ENCODE results near the gene EIF5AL1.
"Not testable (repeated sequence)": the region's sequence is repeated elsewhere in the genome, so short reads cannot be mapped to it uniquely, and the experiment has no call there.

Gene EIF5AL1

DNA sequence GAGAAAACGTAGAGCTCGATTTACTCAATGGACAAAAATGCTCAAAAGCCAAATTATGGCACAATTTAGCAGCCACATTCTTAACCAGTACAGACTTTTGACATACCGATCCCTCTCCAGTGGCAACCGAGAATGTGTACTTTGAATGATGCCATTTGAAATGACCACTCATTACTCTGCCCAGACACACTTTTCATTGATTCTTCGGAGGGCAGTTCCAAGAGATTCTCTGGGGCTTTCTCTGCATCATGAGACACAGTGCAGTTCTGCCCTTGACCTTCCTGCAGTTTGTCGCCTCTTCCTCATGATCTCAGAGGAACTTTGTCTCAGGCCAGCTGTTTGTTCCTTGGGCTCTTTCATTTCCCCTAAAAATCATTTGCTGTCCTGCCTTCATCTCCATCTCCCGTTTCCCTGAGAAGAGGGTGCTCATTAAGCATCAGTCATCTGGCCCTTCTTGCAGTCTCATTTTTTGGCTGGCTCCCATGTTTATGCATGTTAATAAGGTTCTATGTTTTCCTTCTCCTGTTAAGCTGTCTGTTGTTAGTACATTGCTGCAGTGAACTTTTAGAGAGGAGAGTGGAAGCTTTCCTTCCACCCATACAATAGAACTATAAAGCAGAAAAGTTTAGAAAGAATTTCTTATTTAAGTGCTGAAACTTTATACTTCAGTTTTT is 4.3 kb downstream of the EIF5AL1 start:
- not testable (repeated sequence) for DNase-seq

DNA sequence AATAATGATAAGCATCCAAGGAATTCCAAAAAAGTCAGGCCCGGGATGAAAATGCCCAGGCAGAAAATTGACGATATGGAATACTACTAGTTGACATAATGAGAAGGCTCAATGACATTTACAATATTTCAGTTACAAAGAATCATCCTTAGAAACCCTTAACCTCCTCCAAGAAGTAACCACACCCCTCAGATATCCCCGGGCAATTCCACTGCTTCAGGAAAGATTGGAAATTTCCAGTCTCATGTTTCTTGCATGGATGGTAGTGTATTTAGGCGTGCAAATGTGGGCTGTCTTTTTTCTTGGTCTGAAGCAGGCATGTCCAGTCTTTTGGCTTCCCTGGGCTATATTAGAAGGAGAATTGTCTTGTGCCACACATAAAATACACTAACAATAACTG is 5.2 kb downstream of the EIF5AL1 start:
- not testable (repeated sequence) for DNase-seq

DNA sequence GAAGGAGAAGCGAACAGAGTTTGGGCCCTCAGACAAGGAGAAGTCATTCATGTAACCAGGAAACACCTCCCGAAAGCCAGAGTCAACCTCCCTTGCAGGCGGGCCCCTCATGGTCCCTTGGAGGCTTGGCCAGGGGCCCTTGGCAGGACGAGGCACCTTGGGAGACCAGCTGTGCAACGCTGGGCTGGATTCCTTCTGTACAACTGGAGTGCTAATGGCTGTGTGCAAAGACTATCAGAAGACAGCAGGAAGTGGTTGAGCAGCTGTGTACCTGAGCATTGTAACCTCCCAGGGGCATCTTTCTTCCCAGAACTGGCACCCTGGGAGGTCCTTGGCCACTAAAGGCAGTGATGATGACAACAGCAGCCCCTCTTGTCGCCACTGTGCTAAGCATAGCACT is 9.4 kb downstream of the EIF5AL1 start:
- DNase-seq, result not testable (repeated sequence)

DNA sequence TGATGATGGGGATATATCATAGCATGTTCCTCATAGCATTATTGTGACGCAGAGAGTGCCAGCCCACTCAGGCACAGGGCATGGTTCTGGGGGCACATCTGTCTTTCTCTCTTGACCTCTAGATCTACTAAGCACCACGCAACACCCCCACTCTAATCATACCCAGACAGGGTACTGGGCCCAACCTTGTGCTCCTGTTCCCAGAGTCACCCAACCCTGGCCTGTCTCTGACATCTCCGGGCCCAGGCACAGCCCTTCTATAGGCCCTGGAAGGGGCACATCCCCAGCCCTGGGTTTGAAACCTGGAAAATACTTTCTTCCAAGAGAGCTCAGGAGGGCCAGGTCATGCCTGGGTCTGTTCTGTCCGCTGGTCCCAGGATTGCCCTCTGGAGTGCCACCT is 10.1 kb downstream of the EIF5AL1 start:
- DNase-seq, result not testable (repeated sequence)

DNA sequence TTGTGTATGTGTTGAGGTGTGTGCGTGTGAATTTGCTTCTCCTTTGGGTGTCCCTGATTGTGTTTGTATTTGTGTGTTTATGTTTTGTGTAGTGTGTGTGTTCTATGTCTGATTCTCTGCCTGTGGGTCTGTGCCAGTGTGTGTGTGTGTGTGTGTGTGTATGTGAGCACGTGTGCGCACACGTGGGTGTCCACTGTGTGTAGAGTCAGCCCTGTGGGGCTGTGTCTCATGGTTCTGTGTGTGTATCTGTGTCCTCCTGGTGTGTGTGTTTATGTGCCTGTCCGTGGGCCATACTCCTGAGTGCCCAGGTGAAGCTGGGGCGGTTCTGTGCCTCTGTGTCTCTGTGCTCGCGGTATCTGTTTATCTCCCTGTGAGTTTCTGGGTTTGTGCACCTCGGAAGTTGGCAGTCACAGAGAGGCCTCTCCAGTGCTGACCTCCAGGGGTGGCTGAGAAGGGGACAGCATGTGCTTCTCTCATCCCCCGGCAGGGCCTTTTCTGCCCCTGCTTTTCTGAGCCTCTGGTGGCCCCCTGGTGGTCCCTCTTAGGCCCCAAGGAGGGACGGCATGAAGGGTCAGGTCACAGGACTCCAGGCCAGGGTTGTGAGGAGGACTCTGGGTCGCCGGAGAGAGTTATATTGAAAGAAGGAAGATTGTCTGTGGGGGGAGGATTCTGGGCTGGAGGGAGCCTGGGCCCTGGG is 11.0 kb downstream of the EIF5AL1 start:
- DNase-seq, result not testable (repeated sequence)

DNA sequence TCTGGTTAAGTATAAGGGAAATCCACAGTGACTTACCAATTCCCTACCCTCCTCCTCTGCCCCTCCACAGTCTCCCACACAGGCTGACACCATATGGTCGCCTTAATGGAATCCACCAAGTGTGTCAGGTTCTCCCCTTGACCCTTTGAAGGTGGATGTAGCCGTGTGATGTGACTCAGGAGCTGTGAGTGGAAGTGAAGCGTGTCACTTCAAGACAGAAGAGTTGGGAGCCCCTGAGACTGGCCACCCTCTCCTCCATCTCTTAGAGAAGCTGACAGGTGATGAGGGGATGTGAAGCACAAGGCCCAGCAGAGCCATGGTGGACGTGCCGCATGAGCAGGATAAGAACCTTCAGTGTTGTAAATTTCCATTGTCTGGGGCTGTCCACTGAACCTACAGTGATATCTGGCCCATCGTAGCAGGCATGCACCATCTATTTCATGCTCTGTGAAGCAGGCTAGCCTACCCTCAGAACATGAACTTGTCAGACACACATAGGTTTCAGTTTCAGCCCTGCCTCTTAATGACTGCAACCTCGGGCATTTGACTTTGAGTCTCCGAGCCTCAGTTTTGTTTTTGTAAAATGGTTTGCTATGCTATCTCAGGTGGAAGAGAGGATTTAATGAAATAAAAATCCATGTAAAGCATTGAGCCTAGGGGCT is 12.8 kb downstream of the EIF5AL1 start:
- DNase-seq, result not testable (repeated sequence)

DNA sequence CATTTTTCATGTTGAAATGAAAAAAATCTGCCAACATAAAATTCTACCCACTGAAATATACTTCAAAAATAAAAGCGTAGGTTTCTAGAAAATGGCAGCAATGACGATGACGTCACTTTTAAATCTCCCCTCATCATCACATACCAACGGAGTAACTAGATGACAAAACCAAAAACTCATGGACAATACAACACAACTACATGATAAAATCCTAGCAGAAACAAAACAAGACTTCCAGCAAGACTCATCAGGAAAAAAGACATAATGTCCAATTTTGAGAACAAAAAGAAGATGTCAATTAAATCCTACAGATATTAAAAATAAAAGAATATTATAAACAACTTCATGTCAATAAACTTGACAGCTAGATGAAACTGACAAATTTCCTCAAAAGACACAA is 15.9 kb downstream of the EIF5AL1 start:
- DNase-seq, result not testable (repeated sequence)

DNA sequence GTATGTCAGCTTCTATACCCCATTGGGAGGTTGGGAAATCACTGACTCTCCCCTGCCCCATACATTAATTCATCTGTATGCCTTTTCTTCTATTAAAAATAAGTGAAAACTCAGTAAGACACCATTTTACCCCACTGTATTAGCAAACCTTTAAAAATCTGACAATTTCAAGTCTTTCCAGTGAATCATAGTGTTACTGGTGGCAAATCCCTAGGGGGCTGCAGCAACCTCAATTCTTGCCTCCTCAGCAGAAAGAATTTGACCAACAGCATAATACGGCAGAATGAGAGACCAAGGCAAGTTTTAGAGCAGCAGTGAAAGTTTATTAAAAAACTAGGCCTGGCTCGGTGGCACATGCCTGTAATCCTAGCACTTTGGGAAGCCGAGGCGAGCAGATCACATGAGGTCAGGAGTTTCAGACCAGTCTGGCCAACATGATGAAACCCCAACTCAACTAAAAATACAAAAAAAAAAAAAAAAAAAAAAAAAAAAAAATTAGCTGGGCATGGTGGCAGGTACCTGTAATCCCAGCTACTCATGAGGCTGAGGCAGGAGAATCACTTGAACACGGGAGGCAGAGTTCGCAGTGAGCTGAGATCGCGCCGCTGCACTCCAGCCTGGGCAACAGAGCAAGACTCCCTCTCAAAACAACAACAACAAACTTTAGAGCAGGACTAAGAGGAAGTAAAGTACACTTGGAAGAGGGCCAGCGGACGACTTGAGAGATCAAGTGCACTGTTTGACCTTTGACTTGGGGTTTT is 21.0 kb downstream of the EIF5AL1 start:
- DNase-seq, result not testable (repeated sequence)

DNA sequence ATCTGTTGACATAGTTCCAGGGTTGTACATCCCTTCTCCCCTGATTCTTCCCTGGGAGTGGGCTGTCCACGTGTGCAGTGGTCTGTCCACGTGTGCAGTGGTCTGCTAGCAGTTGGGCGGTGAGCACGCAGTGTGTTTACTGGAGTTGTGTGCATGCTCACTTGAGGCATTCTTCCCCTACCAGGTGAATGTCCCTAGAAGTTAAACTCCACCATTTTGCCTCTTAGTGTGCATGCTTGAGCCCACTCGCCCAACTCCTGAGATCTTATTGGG is 21.5 kb downstream of the EIF5AL1 start:
- not testable (repeated sequence) for DNase-seq

DNA sequence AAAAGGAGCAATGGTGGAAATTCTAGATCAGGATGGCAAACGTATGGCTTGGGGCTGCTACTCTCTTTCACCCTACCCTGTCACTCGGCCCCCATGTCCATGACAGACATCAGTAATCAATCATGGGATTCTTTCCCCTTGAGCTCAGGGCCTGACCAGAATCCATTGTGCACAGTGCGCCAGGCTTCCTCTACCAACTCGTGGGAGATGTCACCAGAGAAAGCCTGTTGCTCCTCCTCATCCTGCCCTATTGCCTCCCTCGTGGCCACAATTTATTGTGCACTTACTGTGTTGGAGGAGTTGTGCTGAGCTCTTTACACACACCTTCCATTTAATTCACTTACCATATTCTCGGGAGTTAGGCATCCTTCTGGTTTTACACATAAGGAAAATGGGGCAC is 26.0 kb downstream of the EIF5AL1 start:
- DNase-seq, result not testable (repeated sequence)

DNA sequence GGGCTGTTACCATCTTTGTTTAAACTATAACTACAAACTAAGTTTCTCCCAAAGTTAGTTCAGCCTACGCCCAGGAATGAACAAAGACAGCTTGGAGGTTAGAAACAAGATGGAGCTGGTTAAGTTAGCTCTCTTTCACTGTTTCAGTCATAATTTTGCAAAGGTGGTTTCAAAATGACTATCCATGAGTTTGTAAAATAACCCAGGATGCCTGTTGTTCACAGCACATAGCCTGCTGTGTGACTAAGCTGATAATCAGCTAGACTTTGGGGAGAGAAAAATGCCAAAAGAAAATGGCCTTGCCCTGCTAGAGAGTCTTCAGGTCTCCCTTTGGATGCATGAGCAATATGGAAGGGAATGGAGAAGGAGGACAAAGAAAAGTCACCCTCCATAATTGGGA is 28.6 kb downstream of the EIF5AL1 start:
- DNase-seq, result not testable (repeated sequence)

DNA sequence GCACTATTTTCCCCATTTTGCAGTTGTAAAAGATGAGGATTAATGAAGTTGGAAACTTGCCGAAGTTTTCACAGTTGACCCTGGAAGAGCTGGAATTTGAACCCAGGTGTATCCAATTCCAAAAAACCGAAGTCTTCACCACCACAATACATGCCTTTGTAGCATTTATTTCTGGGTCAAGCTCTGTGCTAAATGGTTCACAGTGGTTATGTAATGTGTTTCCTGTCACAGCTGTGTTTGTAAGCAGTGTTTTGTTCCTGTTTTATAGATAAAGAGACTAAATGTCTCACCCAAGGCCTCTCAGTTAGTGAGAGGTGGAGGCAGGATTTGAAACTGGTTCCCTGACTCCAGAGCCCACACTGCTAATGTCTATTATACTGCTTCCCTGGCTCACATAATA is 30.3 kb downstream of the EIF5AL1 start:
- DNase-seq, result no peak

DNA sequence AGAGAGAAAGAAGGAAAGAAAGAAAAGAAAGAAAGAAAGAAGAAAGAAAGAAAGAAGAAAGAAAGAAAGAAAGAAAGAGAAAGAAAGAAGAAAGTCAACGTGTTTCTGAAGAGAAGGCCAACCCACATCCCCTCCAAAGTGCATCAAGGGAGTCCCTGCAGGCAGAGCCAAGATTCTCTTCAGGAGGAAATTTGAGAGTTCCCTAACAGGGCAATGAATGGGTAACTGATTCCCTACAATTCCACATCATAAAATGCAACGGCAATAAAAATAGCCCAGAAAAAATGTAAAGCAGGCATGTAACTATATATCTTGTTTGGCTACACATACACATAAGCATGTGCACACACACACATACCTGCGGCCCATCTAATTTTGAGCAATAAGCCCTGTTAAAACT is 32.1 kb downstream of the EIF5AL1 start:
- DNase-seq, result not testable (repeated sequence)

DNA sequence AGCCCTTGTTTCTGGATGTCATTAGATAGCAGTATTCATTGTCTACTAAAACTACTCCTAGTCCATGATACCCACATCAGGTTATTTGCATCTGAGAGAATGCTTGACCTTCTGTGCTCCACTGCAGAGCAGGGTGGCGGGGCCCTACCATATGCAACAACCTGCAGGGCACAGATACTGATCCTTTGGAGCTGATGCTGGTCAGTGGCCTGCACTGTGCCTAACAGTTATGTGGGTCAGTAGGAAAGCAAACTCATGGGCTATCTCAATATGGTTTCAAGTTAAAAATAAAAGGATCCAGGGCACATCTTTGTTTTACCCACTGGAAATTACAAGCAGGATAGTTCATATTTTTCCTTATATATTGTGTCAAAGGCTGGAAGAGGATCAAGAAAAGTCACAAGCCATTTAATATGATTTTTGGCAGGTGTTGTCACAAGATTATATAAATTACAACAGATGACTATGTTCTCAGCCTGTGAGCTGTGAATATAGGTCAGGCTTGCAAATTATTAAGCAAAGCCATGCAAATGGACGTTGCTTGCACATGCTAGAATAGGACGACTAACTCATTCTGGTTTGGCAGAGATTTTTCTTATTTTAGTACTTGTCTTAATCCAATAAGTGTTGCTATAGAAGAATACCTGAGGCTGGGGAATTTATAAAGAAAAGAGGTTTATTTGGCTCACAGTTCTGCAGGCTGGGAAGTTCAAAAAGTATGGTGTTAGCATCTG is 32.8 kb downstream of the EIF5AL1 start:
- not testable (repeated sequence) for DNase-seq

DNA sequence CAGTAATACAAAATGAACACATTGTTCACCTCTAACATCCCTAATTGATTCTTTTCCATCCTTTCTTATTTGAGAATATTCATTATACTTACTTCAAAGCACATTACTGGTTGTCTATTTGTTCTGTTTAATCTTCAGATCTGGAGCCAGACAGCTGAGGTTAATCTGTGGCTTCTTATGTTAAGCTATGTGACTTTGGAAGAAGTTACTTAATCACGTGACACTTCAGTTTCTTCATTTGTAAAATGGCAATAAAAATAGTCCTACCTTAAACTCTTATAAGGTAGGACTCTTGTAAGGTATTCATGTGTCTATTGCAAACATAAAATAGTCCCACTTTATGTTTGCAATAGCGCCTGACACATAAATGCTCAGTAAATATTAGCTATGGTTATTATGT is 34.8 kb downstream of the EIF5AL1 start:
- not testable (repeated sequence) for DNase-seq

DNA sequence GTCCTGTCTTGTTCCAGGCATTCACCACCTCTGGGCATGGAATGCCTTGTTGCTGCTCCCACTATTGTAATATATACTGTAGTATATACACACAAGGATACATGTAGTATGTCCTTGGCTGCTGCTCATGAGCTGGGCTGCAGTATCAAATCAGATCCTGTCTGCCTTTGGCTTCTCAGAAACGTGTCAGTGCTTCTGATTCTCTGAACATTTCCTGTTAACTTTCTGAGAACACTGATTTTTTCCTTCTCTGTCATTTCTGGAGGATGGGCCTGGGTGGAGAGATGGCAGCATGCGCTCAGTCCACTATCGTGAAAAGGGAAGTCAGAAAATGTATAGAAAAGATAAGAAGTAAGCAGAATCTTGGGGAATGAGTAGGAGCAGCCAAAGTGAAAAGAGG is 35.6 kb downstream of the EIF5AL1 start:
- DNase-seq, result no peak

DNA sequence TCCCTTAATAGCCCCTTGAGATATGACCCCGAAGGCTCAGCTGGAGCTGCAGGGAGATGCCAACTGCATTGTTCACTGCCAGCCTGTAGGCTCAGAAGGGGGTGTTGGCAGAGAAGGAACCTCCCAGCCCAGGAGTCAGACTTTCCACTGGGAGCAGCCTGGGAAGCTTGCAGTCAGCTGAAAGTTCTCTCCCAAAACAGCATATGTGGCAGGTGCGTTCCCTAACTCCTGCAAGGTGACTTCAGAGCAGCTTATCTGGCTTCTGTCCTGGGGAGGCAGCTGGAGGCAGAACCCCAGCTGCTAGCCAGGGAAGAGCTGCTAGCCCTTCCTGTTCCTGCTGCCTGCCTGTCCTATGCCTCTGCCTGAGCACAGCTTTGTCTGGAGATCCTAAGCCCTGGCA is 39.8 kb downstream of the EIF5AL1 start:
- DNase-seq, result no peak

DNA sequence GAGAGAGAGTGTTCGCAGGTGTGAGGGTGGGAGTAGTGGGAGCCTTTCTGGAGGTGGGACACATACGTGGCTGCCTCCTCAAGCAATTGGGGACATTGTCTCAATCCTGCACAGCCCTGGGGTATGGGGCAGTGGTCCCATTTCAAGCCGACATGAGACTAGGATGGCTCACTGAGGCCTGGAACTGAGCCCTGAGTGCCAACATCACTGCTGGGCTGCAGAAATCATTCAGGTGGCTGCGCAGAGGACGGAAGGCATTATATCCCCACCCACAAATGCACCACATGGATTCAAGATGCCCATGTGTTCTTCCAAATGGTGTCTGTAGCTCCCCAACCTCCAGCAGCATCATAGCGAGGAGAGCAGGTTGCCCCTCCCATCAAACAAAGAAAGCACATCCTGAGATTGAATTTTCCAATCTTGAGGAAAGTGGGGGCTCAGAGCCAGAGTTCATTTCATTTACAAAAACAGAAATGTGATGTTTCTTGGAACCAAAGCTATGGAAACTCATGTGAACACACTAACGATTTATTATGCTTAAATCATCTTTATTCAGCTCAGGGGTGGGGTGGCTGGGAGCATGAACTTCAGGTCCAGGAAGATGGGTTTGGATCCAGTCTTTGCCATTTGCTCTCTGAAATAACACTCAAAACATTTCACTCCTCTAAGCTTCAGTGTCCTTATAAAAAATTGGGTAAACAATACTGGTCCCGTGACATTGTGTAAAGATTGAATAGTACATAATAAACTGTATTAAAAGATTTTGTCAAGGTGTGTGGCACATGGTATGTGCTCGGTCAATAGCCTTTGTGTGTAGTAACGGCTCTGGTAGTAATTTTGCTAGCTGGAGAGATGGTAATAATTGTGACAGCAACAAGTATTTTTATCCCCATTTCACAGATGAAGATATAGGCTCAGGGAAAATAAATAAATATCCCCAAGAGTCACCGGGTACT is 43.3 kb downstream of the EIF5AL1 start:
- DNase-seq, result no peak

DNA sequence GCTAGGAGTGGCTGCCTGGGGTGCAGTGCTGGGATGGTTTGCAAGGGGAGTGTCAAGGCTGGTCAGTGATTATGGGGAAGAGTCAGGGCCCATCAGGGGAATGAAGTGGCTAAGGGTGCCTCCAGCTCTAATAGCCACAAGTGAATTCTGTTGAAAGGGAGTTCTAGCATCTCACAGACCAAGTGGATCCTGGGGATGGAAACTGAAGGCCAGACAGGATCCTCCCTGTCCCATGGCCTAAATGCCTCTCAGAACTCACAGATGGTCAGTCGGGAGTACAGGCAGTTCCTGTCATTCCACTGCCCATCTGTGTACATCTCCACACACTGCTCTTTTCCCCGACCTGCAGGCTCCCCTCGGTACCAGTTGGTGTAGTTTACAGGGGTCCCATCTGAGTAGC is 44.6 kb downstream of the EIF5AL1 start:
- not testable (repeated sequence) for DNase-seq

DNA sequence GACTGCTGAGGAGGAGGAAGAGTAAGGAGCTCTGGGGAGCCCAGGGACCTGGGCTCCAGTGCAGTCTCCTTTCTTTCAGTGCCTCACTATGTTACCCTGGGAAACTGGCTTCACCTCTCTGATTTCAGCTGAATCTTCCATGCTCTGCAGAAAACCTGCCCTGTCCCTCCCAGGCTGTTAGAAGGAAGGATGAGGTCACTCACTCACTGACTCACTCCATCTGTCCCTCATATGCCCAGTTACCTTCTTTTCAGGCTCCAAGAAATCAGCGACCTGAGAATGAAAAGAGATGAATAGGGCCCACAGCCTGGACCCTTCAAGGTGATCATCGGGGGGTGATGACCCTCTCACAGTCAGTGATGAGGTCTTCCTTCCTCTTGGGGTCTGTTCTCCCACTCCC is 47.4 kb downstream of the EIF5AL1 start:
- DNase-seq, result no peak

DNA sequence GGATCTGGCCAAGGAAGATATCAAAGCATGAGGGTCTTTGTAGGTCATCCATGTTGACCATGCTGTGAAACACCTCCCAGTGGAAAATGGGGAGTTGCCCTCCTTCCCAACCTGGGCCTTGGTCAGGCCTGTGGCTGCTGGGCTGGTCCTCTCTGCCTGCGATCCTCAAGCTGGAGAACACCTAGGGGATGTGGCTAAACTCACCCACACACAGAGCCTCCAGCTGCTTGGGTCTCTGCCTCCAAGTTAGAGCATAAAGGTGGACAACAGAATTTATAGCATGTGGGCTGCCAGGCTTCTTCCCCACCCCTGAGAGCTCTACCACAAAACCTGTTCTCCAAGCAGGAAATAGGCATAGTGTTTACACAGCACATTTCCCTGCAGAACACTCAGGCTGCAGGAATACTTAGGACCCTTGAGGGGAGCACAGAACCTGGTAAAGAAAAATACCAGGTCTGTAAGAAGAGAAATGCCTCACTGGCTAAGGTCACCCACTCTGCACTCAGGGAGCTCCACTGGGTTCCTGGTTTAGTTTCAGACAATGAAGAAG is 47.9 kb downstream of the EIF5AL1 start, which contains the start of gene SFTPA2:
Gene SFTPA2 (minus strand): TSS at position 248 of the 550 bp plus-strand sequence. CDS start 924 bp downstream, outside the sequence.
- no peak for DNase-seq

All from hematopoietic multipotent progenitor cell treated with erythropoietin and hydrocortisone succinate and interleukin-3 and kit ligand, for 8 days (in vitro differentiated cells).